ENCODE data around the gene TAS2R43. TPM values are rescaled to one million over a fixed set of nuclear protein-coding genes. Genes with fewer than 3 reads are reported as not detected.
"Not testable (repeated sequence)": the region's sequence is repeated elsewhere in the genome, so short reads cannot be mapped to it uniquely, and the experiment has no call there.

Gene TAS2R43
- total RNA-seq, 1 donor = not detected

- H3K27me3 ChIP-seq (ENCODE audit: insufficient read depth, low read length) = no peaks in the 10 kb centered on the region
- no peak overlapping the region for H2AFZ ChIP-seq (ENCODE audit: low read length)
- no peak for DNase-seq (ENCODE audit: insufficient read length, low spot score, missing footprints)
- no peak overlapping the region for H3K4me2 ChIP-seq (ENCODE audit: insufficient read depth, low read length)
- no peak for TF ChIP-seq CTCF (IDR thresholded peaks at IDR 0.05; ENCODE audit: extremely low read depth, low read depth, low read length)
- no peaks in the 10 kb centered on the region for H3K4me1 ChIP-seq (ENCODE audit: insufficient read depth, low read length)
- H3K27ac ChIP-seq (ENCODE audit: low read depth, low read length) = no peak overlapping the region
- no peak overlapping the region for H3K4me3 ChIP-seq (ENCODE audit: insufficient read depth, low read length)
- H3K36me3 ChIP-seq (ENCODE audit: insufficient read depth, low read length) = no peaks in the 10 kb centered on the region
- no peaks in the 10 kb centered on the region for H3K79me2 ChIP-seq (ENCODE audit: insufficient read depth, low read length)
- H4K20me1 ChIP-seq (ENCODE audit: insufficient read depth, low read length) = no peaks in the 10 kb centered on the region
- H3K9me3 ChIP-seq (ENCODE audit: low read depth, low read length) = no peaks in the 10 kb centered on the region
Measured at GRCh38 chr12:11067514-11067913, 24.6 kb downstream of the TAS2R43 start.

- H4K20me1 ChIP-seq (ENCODE audit: insufficient read depth, low read length); H3K4me1 ChIP-seq (ENCODE audit: insufficient read depth, low read length); H3K79me2 ChIP-seq (ENCODE audit: insufficient read depth, low read length); H3K27ac ChIP-seq (ENCODE audit: low read depth, low read length); H2AFZ ChIP-seq (ENCODE audit: low read length); DNase-seq (ENCODE audit: insufficient read length, low spot score, missing footprints); H3K4me3 ChIP-seq (ENCODE audit: insufficient read depth, low read length); H3K4me2 ChIP-seq (ENCODE audit: insufficient read depth, low read length); H3K27me3 ChIP-seq (ENCODE audit: insufficient read depth, low read length); H3K9me3 ChIP-seq (ENCODE audit: low read depth, low read length); H3K36me3 ChIP-seq (ENCODE audit: insufficient read depth, low read length): not testable (repeated sequence)
Measured at GRCh38 chr12:11062194-11062593, 29.9 kb downstream of the TAS2R43 start, which contains the start of gene TAS2R46. TSS of gene TAS2R46 (minus strand) at chr12:11062294. CDS start at chr12:11062294, 0 bp downstream.

- H3K36me3 ChIP-seq (ENCODE audit: insufficient read depth, low read length) = no peaks in the 10 kb centered on the region
- peaks cover 9% of the 10 kb centered on the region for H3K79me2 ChIP-seq (ENCODE audit: insufficient read depth, low read length)
- DNase-seq (ENCODE audit: insufficient read length, low spot score, missing footprints) = no peak
- H3K4me2 ChIP-seq (ENCODE audit: insufficient read depth, low read length) = no peak overlapping the region
- H3K27me3 ChIP-seq (ENCODE audit: insufficient read depth, low read length) = no peaks in the 10 kb centered on the region
- H3K4me1 ChIP-seq (ENCODE audit: insufficient read depth, low read length) = no peaks in the 10 kb centered on the region
- no peak overlapping the region for H3K27ac ChIP-seq (ENCODE audit: low read depth, low read length)
- H2AFZ ChIP-seq (ENCODE audit: low read length) = no peak overlapping the region
- no peaks in the 10 kb centered on the region for H3K9me3 ChIP-seq (ENCODE audit: low read depth, low read length)
- TF ChIP-seq CTCF (IDR thresholded peaks at IDR 0.05; ENCODE audit: extremely low read depth, low read depth, low read length) = no peak
- no peak overlapping the region for H3K4me3 ChIP-seq (ENCODE audit: insufficient read depth, low read length)
- peaks cover 6% of the 10 kb centered on the region for H4K20me1 ChIP-seq (ENCODE audit: insufficient read depth, low read length)
Measured at GRCh38 chr12:11059784-11060183, 32.3 kb downstream of the TAS2R43 start.

GRCh38 chr12:11059041-11059440 lies 33.1 kb downstream of the TAS2R43 start:
- peaks cover 6% of the 10 kb centered on the region for H4K20me1 ChIP-seq (ENCODE audit: insufficient read depth, low read length)
- H3K36me3 ChIP-seq (ENCODE audit: insufficient read depth, low read length) = no peaks in the 10 kb centered on the region
- no peaks in the 10 kb centered on the region for H3K27me3 ChIP-seq (ENCODE audit: insufficient read depth, low read length)
- no peak overlapping the region for H3K4me2 ChIP-seq (ENCODE audit: insufficient read depth, low read length)
- H3K79me2 ChIP-seq (ENCODE audit: insufficient read depth, low read length) = peaks cover 9% of the 10 kb centered on the region
- no peak overlapping the region for H3K27ac ChIP-seq (ENCODE audit: low read depth, low read length)
- no peak for TF ChIP-seq CTCF (IDR thresholded peaks at IDR 0.05; ENCODE audit: extremely low read depth, low read depth, low read length)
- no peaks in the 10 kb centered on the region for H3K9me3 ChIP-seq (ENCODE audit: low read depth, low read length)
- no peak overlapping the region for H2AFZ ChIP-seq (ENCODE audit: low read length)
- DNase-seq (ENCODE audit: insufficient read length, low spot score, missing footprints) = no peak
- H3K4me3 ChIP-seq (ENCODE audit: insufficient read depth, low read length) = no peak overlapping the region
- H3K4me1 ChIP-seq (ENCODE audit: insufficient read depth, low read length) = no peaks in the 10 kb centered on the region
